Prostate gland (tissue), 2 donors: Measurements from ENCODE around the gene SUCLG2.

Experiments used
- CTCF ChIP-seq, 4 experiments: fragments of 200-600 bp in 2 of 4; fragments of 450-650 bp in 2 of 4; sonication (generic) in 2 of 4; IDR thresholded peaks; 1 replicate in 3 of 4; 2 replicates in 1 of 4; pipeline ENCODE4 v1.5.1; 2016 to 2019; ENCODE audit warnings: antibody characterized with exemption in 4 of 4, mild to moderate bottlenecking in 2 of 4, moderate library complexity in 2 of 4
- POLR2A ChIP-seq: fragments of 450-650 bp; IDR thresholded peaks from one replicate; pipeline ENCODE4 v1.6.1; 2016; ENCODE audit warnings: antibody characterized with exemption, mild to moderate bottlenecking
- POLR2AphosphoS5 ChIP-seq: sonication (generic); formaldehyde crosslinking; IDR thresholded peaks from one replicate; pipeline ENCODE4 v1.6.1; 2017; ENCODE audit warnings: antibody characterized with exemption

- TF ChIP-seq POLR2AphosphoS5 (no peak), POLR2A (no peak), CTCF (IDR thresholded peaks at IDR 0.05) (no peak)
These were observed 23.6 kb downstream of the SUCLG2 start for GRCh38 chr3:67630666-67631362.
